HG03280 (cell line): ENCODE data around the gene KRT25.

Experiments used
- ATAC-seq: cut with Tn5 transposase; IDR thresholded peaks from one replicate; pipeline ENCODE4 v1.9.1; 2021; ENCODE audit warnings: mild to moderate bottlenecking, moderate library complexity; ENCODE audit not compliant: unreplicated experiment

KRT25 gene

GRCh38 chr17:40699371-40699770 lies 55.8 kb downstream of the KRT25 start:
- no peak for ATAC-seq
